RWPE1 (cell line): ENCODE data around the gene HTT.

Experiments
- CTCF ChIA-PET: fragments of 350-600 bp; sonication (Branson Sonifier 250); formaldehyde crosslinking; extraction: SDS; loops from one replicate; lab custom pipeline; 2021; lab: Yijun Ruan, JAX
- POLR2A ChIA-PET: fragments of 400-600 bp; formaldehyde crosslinking; extraction: SDS; loops from one replicate; lab custom pipeline; 2020; ENCODE audit warnings: antibody characterized with exemption; ENCODE audit not compliant: low non-redundant PET; lab: Yijun Ruan, JAX
- DNase-seq: peaks from one replicate; pipeline ENCODE4 v3.0.0; 2012; ENCODE audit warnings: low spot score
- H3K27ac ChIP-seq: fragments of 450-650 bp; 2 replicates; pipeline ENCODE4 v1.5.1; 2017
- TF ChIP-seq, protein P1 (sequence below): fragments of 450-650 bp; conservative IDR thresholded peaks from 2 replicates; pipeline ENCODE4 v1.5.1; 2017; ENCODE audit warnings: low read depth, mild to moderate bottlenecking

HTT gene

GRCh38 chr4:3176367-3177229 is 102.1 kb downstream of the HTT start:
- ChIA-PET POLR2A (no interaction called here), CTCF (no interaction called here)
- no peak overlapping the region for H3K27ac ChIP-seq
- TF ChIP-seq, protein P1, sequence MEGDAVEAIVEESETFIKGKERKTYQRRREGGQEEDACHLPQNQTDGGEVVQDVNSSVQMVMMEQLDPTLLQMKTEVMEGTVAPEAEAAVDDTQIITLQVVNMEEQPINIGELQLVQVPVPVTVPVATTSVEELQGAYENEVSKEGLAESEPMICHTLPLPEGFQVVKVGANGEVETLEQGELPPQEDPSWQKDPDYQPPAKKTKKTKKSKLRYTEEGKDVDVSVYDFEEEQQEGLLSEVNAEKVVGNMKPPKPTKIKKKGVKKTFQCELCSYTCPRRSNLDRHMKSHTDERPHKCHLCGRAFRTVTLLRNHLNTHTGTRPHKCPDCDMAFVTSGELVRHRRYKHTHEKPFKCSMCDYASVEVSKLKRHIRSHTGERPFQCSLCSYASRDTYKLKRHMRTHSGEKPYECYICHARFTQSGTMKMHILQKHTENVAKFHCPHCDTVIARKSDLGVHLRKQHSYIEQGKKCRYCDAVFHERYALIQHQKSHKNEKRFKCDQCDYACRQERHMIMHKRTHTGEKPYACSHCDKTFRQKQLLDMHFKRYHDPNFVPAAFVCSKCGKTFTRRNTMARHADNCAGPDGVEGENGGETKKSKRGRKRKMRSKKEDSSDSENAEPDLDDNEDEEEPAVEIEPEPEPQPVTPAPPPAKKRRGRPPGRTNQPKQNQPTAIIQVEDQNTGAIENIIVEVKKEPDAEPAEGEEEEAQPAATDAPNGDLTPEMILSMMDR: no peak
- DNase-seq: no peak

GRCh38 chr4:3177426-3177825 is 102.9 kb downstream of the HTT start:
- DNase-seq: no peak
- no peak overlapping the region for H3K27ac ChIP-seq
- POLR2A ChIA-PET: no interaction called here
- TF ChIP-seq, protein P1: no peak
- CTCF ChIA-PET: no interaction called here

DNA sequence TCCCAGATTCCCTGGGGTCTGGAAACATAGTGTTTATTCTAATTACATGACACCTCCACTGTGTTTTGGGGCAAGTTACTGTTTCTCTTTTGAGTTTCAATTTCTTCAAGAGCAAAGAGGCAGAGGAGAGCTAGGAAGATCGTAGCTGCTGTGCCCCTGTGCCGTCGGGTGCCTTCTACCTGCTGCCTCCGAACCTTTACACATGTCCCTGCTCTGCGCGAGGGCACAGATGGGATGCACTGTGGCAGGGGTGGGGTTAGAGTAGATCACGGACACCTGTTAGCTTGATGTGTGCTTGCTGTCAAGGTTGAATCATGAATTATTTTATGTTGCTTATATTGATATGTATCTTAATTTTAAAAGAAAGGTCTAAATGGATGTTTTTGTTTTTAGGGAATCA is 103.4 kb downstream of the HTT start:
- DNase-seq: no peak
- no peak overlapping the region for H3K27ac ChIP-seq
- TF ChIP-seq, protein P1: no peak
- ChIA-PET CTCF (no interaction called here), POLR2A (no interaction called here)

GRCh38 chr4:3178351-3178750 is 103.9 kb downstream of the HTT start:
- DNase-seq: no peak
- POLR2A ChIA-PET: no interaction called here
- no peak overlapping the region for H3K27ac ChIP-seq
- TF ChIP-seq, protein P1: no peak
- CTCF ChIA-PET: no interaction called here

GRCh38 chr4:3179126-3179706 is 104.7 kb downstream of the HTT start:
- no peak overlapping the region for H3K27ac ChIP-seq
- TF ChIP-seq, protein P1: no peak
- DNase-seq: no peak
- POLR2A ChIA-PET: no interaction called here
- CTCF ChIA-PET: no interaction called here

DNA sequence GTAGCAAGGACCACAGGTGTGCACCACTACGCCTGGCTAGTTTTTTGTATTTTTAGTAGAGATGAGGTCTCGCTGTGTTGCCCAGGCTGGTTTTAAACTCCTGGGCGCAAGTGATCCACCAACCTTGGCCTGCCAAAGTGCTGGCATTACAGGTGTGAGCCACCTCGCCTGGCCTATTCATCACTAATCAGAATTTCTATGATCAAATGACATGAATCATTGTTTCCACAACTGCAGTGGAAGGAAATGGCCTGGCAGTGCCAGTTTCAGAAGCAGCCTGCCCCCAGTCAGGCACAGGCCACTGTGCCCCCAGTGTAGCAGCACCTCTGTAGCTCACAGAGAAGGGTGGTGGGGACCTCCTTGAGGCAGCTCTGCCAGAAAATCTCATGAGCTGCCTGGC is 108.5 kb downstream of the HTT start:
- DNase-seq: no peak
- ChIA-PET POLR2A (no interaction called here), CTCF (no interaction called here)
- no peak overlapping the region for H3K27ac ChIP-seq
- TF ChIP-seq, protein P1: no peak
